Activated gamma-delta T cell treated with anti-CD3 and anti-CD28 coated beads, Interleukin-2, amount 50 U/mL, for 16 hours (primary cell): ENCODE measurements around the gene ADPRHL1.

Source experiments
- DNase-seq: peaks from one replicate; pipeline ENCODE4 v3.0.0-alpha.2; 2020; ENCODE audit warnings: low read depth

Gene ADPRHL1

DNA sequence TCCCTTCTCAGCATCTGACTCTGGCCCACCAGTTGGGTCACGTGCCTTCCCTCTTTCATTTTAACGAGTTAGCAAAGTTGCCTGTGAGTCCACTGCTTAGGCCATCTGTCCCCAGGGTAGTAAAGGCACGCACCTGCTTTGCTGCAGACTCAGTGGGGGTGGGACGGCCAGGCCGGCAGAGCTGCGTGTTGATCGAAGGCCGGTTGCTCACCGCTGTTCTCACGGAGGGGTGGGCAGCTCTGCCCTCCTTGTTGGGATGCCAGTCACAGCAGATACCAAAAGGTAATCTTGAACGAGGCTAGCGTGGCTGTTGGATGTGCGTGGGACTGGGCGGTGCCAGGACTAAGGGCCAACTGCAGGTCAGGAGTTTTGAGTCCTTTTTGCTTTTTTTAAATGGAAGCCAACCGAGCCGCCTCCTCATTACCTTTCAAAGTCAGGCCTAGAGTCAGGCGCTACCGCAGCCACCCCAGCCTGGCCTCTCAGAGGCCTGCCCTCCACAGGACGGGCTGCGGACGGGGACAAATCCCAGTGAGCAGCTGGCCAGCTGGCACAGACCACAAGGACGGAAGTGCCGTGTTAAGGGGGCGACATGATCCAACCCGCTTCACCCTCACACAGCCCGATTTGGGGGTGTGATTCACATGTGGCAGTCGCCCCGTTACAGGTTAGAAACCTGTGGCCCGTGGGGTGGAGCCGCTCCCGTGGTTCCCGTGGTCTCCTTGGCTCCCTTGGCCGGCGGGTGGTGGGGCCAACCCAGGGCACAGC is 20.6 kb downstream of the ADPRHL1 start:
- DNase-seq: no peak

DNA sequence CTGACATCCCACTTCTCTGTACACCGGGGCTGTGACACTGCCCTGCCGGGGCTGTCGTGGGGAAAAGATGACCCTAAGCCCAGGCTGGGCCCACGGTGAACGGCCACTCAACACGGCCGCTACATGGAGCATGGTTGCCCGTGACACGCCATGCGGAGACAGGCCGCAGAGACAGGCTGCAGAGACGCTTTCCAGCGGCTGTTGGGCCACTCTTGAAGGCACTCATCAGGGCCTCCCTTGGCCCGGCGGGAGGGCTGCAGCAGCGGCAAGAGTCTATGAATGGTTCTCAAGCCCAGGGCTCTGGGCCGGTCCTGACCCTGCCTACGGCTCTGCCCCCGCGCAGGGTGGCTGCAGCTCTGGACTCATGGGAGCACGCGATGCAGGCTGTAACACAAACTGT is 22.1 kb downstream of the ADPRHL1 start:
- no peak for DNase-seq

DNA sequence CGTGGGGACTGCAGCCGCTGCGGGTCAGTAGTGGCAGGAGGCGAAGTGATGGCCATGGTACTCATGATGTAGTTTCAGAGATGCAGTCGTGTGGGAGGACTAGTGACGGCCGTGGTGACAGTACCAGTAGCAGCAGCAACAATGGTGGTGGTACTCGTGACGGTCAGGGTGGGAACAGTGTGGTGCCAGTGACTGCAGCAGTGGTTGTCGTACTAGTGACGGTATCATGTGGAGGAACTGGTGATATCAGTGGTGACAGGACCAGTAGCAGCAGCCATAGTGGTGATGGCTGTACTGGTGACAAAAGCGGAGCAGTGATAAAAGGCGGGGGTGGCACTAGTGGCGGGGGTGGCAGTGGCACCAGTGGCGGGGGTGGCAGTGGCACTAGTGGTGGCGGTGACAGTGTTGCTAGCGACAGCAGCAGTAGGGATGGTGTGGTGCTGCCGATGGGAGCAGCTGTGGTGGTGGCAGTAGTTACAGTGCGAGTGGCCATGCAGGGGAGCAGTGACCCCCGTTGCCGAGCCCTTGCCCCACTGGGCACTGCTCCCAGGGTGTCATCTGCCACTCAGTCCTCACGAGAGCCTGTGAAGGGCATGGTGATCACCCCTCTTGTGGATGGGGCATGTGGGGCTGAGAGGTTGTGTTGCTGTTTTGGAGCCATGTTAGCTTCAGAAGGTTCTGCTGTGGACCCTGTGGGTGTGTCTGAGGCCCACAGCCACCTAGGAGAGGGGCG is 22.7 kb downstream of the ADPRHL1 start:
- no peak for DNase-seq

DNA sequence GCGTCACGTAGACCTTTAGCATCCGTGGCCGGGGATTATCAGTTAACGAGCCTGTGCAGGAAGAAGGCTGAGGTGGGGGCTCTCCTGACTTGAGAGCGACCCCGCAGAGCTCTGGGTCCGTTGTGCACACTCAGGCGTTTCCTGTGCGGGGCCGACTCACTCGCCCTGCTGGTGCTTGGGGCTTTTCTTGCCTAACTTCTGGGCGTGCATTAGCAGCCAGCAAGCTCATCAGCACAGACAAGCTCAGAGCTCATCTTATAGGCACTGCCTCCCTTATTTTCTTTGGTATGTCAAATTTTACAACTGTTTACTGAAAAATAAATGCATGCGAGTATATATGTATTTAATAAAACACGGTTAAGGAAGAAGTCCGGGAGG is 23.7 kb downstream of the ADPRHL1 start:
- DNase-seq: no peak

DNA sequence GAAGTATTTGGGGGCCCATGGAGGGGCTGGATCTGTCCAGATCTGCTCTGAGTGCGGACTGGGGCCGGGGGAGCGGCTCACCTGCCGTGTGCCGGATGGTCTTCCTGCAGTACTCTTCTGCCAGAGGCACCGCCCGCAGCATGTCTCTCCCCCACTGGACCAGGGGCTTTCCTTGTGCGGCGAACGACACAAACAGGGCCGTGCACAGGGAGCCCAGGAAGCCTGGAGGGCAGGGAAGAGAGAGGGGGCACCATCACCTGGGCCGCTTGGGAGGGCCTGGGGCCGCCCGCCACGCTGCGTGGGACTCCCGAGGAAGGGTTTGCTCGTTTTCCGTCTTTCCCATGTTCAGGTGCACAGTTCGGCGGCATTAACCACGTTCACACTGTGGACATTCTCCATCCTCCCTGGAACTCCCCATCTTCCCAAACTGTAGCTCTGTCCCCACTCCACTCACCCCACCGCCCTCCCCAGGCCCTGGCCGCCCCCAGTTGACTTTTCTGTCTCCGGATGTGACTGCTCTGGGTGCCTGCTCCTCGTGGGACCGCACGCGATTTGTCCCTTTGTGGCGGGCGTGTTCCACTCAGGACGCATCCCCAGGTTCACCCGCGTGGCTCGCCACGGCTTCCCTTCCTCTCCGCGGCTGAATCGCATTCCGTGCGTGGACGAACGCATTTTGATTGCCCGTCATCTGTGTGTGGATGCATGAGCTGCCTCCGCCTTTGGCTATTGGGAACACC is 24.2 kb downstream of the ADPRHL1 start:
- no peak for DNase-seq

DNA sequence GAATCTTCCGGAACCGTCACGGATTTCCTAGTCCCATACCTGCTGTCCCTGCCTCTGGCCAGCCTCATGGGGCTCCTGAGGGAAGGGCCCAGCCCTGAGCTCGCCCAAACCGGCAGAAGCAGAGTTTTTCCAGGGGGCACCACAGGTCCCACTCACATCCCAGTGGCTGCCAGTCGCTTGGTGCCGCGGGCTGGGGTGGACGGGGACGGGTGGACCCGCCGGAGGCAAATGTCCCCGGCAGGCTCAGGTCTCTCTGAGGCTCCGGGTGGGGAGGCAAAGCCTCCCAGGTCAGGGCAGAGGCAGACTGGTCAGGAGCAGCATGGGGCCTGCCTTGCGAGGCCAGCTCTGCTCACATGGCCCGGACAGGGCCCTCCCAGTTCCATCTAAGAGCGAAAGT is 24.8 kb downstream of the ADPRHL1 start:
- DNase-seq: no peak

DNA sequence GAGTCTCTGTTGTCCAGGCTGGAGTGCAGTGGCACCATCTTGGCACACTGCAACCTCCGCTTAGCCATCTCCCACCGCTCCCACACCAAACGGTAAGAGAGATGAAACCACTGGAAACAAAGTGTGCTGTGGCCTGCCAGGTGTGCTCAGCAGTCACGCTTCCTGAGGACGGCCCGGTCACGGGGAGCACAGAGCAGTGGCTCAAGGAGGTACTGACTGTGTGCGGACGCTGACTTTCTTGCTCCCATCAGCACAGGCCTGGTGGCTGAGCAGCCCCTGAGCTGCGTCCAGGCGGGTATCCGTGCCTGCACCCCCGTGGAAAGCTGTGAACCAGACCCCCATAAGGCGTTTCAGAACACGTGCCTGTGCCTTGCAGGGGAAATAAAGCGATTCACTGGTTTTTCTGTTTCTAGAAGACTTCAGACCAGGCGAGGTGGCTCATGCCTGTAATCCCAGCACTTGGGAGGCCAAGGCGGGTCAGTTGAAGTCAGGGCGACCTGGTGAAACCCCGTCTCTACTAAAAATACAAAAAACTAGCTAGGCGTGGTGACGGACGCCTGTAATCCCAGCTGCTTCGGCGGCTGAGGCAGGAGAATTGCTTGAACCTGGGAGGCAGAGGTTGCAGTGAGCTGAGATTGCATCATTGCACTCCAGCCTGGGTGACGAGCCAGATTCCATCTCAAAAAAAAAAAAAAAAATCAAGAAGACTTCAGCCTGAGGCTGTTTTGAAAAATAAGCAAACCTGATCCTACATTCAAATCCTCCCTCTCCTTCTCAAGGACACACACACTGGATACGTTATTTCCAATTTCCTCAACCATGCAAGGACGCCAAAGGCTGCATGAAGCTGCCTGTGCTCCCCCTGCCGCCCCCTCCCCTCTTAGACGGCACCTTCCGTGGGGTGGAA is 25.5 kb downstream of the ADPRHL1 start:
- DNase-seq: no peak

DNA sequence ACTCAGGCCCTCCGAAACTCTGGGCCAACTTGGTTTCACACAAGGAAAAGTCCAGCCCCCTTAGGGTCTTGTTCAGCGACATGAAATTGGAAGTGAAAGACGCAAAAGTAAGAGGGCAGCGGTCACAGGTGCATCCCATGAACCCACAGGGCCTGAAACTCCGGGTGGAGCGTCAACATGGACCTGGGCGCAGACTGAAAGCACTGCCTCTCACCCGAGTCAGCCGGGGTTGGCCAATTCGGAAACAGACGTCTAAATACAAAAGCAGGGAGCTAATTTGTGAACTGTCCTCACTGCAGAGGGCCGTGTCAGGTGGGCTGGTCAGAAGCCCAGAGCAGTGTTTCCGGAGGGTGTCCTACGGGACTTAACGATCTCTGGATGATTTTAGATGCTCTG is 26.7 kb downstream of the ADPRHL1 start:
- no peak for DNase-seq

DNA sequence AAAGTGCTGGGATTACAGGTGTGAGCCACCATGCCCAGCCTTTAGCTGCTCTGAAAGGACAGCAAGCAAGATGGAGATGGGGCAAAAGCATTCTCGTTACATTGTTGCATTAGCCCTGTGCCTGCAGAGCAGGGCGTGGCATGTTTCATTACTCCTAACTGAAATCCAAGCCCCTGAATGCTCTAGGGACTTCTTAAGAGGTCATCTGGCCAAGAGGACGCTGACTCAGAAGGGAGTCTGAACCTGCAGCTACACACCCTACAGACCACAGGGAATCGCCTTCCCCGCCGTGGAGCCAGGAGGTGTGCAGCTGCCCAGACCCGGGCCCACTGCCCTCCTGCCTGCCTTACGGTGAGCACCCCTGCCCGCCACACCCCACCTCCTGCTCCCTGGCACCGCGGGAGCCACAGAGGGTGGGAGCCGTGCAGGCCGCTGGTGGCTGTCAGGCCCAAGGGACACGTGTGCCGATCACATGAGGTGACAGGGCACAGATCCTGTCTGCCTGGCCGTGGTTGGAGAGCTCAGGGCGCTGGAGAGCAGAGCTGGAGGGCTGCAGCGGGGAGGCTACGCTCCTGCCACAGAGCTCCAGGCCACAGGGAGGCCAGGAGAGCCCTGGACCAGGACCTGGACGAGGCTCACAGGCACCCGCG is 27.2 kb downstream of the ADPRHL1 start:
- DNase-seq: no peak

DNA sequence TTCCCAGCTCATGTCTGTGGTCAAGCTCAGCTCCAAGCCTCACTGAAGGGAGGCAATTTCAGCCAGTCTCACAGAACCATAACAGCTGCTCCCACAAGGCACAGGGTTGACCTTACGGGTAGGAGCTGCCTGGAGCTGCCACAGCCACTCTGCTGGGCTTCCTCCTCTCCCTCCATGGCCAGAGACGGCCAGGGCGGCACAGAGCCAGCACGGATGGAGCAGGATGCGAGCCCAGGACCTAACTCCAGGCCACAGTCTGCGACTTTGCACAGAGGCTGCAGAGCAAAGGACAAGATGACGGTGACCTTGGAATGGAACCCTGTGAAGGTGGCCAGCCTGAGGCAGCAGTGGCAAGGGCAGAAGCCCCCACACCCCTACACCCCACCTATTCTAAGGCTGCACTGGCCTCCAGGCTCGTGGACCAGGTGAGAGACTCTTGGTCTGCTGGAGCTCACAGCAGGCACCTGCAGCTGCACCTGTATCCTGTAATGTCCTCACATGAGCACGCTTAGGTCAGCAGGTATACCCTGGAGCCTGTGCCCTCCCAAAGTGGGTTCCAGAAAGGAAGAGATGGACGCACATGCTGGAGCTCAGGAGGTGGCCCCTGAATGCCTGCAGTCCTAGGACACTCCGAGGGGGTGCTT is 29.6 kb downstream of the ADPRHL1 start:
- no peak for DNase-seq

DNA sequence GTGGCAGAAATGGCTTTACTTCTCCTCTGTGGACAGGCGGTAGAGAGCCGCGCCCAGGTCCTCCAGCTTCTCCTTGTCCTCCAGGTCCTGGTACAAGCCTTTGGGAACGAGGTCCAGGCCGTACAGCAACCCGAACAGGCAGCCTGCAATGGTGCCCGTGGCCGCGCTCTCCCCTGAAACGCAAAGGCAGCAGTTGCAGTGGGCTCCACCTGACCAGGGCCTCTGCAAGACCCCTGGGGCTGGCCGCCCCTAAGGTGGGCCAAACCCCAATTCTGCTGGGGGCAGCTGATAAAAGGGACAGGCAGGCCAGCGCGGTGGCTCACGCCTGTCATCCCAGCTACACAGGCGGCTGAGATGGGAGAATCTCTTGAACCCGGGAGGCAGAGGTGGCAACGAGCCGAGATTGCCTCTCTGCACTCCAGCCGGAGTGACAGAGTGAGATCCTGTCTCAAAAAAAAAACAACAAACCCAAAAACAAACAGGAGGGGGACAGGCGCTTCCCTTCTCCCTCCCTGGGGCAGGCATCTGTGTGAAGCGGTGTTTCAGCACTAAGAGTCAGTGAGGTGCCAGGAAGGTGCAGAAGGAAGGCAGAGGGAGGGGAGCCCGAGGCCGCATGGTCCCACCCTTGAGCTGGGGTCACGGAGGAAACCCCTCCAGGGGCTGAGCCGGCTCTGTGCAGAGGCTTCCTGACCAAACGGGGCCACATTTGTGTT is 30.3 kb downstream of the ADPRHL1 start:
- DNase-seq: no peak

DNA sequence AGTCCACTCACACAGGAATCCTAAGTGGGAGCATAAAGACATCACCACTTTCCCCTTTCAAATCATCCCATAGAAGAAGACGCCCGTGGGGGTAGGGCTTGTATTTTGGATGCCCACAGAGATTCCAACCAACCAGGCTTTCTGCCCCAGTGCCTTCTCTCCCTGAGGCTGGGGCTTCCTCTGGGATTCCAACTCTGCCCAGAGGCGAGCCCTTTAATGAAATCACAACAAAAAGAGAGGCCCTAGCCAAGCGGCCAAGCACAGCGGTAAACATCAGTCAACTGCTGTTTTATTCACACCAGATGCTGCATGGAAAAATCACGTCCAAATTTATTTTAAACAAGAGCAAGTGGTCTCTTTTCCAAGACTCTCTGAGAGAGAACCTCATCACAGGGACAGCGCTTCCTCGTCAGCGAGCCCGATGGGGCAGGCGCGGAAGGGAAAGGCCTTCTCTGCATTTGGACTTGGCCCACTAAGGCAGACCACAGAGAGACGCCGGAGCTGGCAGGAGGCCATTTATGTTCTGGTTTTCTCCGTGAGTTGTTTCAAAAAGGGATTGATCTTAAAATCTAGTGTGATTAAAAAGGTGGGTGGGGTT is 31.5 kb downstream of the ADPRHL1 start:
- DNase-seq: no peak

DNA sequence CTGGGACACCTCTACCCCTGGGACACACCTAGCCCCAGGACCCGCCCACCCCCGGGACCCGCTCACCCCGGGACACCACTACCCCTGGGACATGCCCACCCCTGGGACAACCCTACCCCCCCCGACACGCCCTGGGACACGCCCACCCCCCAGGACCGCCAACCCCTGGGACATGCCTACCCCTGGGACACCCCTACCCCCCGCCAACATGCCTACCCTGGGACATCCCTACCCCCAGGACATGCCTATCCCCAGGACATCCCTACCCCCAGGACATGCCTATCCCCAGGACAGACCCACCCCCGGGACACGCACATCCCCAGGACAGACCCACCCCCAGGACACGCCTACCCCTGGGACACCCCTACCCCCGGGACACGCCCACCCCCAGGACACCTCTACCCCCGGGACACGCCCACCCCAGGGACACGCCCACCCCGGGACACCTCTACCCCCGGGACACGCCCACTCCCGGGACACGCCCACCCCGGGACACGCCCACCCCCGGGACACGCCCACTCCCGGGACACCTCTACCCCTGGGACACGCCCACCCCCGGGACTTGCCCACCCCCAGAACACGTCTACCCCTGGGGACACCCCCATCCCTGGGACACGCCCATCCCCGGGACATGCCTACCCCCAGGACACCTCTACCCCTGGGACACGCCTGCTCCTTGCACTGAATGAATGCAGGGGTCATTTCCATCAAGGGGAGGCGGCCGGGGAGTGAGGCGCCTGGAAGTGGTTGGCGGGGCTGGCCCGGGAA is 32.3 kb downstream of the ADPRHL1 start:
- DNase-seq: no peak

DNA sequence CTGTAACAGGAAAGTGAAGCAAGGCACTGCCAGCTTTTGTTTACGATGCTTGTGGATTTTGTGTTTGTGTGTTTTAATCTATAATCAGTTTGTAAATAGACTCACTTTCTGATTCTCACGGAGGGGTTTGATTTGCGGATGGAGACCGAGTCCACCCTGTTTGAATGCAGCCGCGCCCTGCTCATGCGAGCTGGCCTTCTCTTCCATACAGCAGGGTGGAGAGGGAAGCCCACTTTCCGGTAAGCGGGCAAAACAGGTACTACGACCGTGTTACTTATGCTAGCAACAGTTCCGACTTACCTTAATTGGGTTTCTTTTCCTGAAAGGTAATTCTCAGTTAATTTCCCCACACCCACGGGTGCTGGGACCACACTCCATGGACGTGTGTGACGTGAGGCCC is 33.1 kb downstream of the ADPRHL1 start:
- no peak for DNase-seq

DNA sequence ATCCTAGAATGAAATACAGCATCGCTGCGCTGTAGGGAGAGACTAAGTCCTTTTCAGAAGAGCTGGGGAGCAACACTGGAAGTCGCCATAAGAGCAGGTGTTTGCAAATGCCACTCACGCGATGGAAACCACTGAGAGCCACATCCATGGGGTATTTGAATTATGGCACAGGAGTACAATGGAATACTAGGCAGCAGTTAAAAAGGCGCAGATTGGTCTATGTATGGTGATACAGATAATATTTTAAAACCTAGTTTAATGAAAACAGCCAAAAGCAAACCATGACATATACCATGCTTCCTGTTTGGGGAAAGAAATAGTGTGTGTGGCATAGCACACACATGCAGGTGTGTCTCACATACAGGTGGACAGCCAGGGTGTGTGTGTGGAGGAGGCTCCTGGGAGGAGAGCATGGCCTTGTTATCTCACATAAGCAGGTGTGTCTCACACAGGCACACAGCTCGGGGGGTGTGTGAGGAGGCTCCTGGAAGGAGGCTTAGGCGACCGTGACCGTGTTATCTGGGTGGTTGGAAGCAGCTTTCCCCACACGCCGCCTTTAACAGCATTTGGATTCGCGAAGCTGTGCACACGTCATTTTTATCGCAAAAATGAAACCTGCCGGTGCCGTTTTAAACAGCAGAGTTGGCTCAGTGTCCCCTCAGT is 33.6 kb downstream of the ADPRHL1 start:
- DNase-seq: no peak

DNA sequence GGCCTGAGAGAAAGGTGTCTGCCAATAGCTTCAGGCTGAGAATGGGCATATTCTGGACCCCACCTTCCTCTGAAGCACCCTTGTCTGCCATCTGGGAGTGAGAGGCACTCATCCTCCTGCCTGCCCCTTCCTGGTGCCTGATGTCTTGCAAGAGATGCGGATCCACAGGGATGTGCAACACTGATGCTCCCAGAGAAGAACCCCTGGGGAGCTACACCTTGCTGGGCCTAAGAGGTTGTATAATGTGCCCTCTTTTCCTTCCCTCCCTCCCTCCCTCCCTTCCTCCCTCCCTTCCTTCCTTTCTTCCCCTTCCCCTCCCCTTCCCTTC is 34.6 kb downstream of the ADPRHL1 start:
- no peak for DNase-seq

DNA sequence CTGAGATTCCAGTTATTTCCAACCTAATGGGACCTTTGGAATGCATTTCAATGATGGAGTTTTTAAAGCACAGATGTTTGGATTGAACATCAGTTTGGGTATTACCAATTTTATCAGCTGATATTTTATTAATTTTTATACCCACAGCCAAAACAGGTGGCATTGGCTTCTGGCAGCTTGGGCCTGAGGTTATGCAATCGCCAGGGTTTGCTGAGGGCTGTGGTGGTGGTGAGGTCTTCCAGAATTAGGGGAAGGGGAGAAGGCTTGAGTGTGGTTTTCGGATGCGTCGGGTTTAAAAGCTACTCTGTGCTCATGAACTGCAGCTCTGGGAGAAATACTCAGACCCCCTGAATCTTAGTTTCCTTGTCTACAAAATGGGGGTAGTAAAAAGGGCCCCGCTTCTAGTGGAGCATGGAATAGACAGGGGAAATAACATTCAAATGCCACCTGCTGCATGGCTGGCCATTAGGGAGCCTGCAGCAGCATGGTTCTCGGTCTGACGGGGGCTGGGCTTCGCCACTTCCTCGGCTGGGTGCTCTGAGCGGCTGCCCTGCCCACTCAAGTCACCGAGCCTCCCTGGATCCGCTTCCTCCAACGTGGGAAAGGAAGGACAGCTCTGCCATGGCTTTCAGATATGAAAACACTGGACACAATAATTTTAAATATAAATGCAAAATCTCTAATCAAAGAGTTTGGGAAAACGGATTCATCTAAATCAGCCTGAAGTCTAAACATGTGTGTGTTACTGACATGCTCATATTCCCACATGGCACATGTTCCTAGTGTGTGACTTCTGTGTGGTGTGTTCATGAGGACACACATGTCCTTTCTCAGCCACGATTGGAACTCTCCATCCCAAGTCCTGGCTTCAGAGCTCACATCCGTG is 35.2 kb downstream of the ADPRHL1 start:
- DNase-seq: no peak
